ENCODE measurements around the gene MYCL. TPM values are rescaled to one million over a fixed set of nuclear protein-coding genes. Genes with fewer than 3 reads are reported as not detected.

Gene MYCL
- total and polyA plus RNA-seq, 10 donors: 0.90 to 7.3 (median 4.4) TPM

GRCh38 chr1:39854738-39855137 is 47.0 kb downstream of the MYCL start:
- H3K4me1 ChIP-seq: peaks cover 0 to 4% (median 0%) of the 10 kb centered on the region in 6 donors
- DNase-seq: no peak
- H3K4me3 ChIP-seq: no peak overlapping the region
- intact Hi-C loops (cut with DNase I; ENCODE audit: low total_unique reads): no loop called here
- TF ChIP-seq CTCF (IDR thresholded peaks at IDR 0.05 in 8 of 11, conservative IDR thresholded peaks at IDR 0.05 in 3 of 11) (no peak), POLR2A (IDR thresholded peaks at IDR 0.05) (no peak), POLR2AphosphoS5 (IDR thresholded peaks at IDR 0.05) (no peak)
- H3K36me3 ChIP-seq: peaks cover 0 to 82% (median 24%) of the 10 kb centered on the region in 6 donors
- H3K27ac ChIP-seq: no peak overlapping the region
- H3K27me3 ChIP-seq (replicated peaks in 1 of 7): no peaks in the 10 kb centered on the region
- no peaks in the 10 kb centered on the region for H3K9me3 ChIP-seq
- 97 to 98% (median 97%) methylated on average over 8 of the region's 8 CpGs for WGBS, 5 donors

- peaks cover 0 to 4% (median 0%) of the 10 kb centered on the region in 6 donors for H3K4me1 ChIP-seq
- DNase-seq: no peak
- peaks cover 0 to 84% (median 26%) of the 10 kb centered on the region in 6 donors for H3K36me3 ChIP-seq
- intact Hi-C loops (cut with DNase I; ENCODE audit: low total_unique reads): no loop called here
- no peaks in the 10 kb centered on the region for H3K9me3 ChIP-seq
- no peak overlapping the region for H3K4me3 ChIP-seq
- no peak overlapping the region for H3K27ac ChIP-seq
- H3K27me3 ChIP-seq (replicated peaks in 1 of 7): no peaks in the 10 kb centered on the region
- TF ChIP-seq POLR2A (IDR thresholded peaks at IDR 0.05) (no peak), POLR2AphosphoS5 (IDR thresholded peaks at IDR 0.05) (no peak), CTCF (IDR thresholded peaks at IDR 0.05 in 8 of 11, conservative IDR thresholded peaks at IDR 0.05 in 3 of 11) (no peak)
These were observed 47.4 kb downstream of the MYCL start for GRCh38 chr1:39854314-39854713.

- Histone ChIP-seq H3K36me3 (peaks cover 0 to 97% (median 29%) of the 10 kb centered on the region in 6 donors), H3K9me3 (no peaks in the 10 kb centered on the region), H3K27ac (no peak overlapping the region), H3K27me3 (replicated peaks in 1 of 7) (no peaks in the 10 kb centered on the region), H3K4me1 (peaks cover 0 to 4% (median 0%) of the 10 kb centered on the region in 6 donors), H3K4me3 (no peak overlapping the region)
- no peak for TF ChIP-seq CTCF (IDR thresholded peaks at IDR 0.05 in 8 of 11, conservative IDR thresholded peaks at IDR 0.05 in 3 of 11)
- no peak for TF ChIP-seq POLR2A (IDR thresholded peaks at IDR 0.05)
- TF ChIP-seq POLR2AphosphoS5 (IDR thresholded peaks at IDR 0.05): no peak
- intact Hi-C loops (cut with DNase I; ENCODE audit: low total_unique reads): no loop called here
- no peak for DNase-seq
- WGBS, 5 donors: 89 to 100% (median 93%) methylated on average over 1 of the region's 1 CpG
These were observed 48.8 kb downstream of the MYCL start for GRCh38 chr1:39852876-39853275.

GRCh38 chr1:39852214-39852791 is 49.4 kb downstream of the MYCL start:
- WGBS, 5 donors: 82 to 92% (median 83%) methylated on average over 5 of the region's 5 CpGs
- H3K9me3 ChIP-seq: no peaks in the 10 kb centered on the region
- H3K27ac ChIP-seq: no peak overlapping the region
- peaks cover 0 to 4% (median 0%) of the 10 kb centered on the region in 6 donors for H3K4me1 ChIP-seq
- TF ChIP-seq CTCF (IDR thresholded peaks at IDR 0.05 in 8 of 11, conservative IDR thresholded peaks at IDR 0.05 in 3 of 11) (no peak), POLR2AphosphoS5 (IDR thresholded peaks at IDR 0.05) (no peak), POLR2A (IDR thresholded peaks at IDR 0.05) (no peak)
- peaks cover 0 to 98% (median 33%) of the 10 kb centered on the region in 6 donors for H3K36me3 ChIP-seq
- no peak for DNase-seq
- intact Hi-C loops (cut with DNase I; ENCODE audit: low total_unique reads): no loop called here
- no peak overlapping the region for H3K4me3 ChIP-seq
- H3K27me3 ChIP-seq (replicated peaks in 1 of 7): no peaks in the 10 kb centered on the region

All from spleen (tissue), 11 donors.